ENCODE measurements around the gene SLC30A10.

GRCh38 chr1:219917281-219917680 lies 11.1 kb downstream of the SLC30A10 start:
- TF ChIP-seq CTCF (conservative IDR thresholded peaks at IDR 0.05; ENCODE audit: low read depth, low read length) (no peak), EZH2 (IDR thresholded peaks at IDR 0.05; ENCODE audit: borderline replicate concordance, low read depth, low read length, poor library complexity, severe bottlenecking) (no peak)
